ENCODE results near the gene CDON. TPM values are rescaled to one million over a fixed set of nuclear protein-coding genes. Genes with fewer than 3 reads are reported as not detected.

CDON gene
- total RNA-seq, 6 experiments from 2014 or later, result 1.3 to 2.0 (median 1.9) TPM

DNA sequence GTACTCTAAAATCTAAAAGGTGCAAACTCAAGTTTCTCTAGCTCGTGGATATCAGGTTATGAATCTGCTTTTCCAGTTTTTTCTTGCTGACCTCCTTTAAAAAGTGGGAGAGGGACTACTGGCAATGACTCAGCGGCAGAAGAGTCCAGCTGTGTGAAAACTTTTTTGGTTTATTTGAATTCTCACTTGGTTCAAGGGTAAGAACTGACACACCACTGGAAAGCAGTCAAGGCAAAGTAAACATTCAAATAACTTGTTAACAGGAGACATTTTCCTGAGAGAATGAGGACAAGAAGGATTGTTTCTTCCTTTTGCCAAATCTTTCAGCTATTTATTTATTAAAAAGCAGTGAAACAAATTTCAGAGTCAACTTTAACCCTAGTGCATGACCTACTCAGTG, 36.1 kb downstream of the CDON start:
- H3K27me3 Mint-ChIP-seq (ENCODE audit: insufficient read depth), result peaks cover 5% of the 10 kb centered on the region; the same call in 1 of the 2 replicates
- H3K27ac Mint-ChIP-seq, result no peak overlapping the region
- no peak overlapping the region for H3K4me3 Mint-ChIP-seq
- no peaks in the 10 kb centered on the region for H3K36me3 Mint-ChIP-seq (ENCODE audit: low read depth)
- no peaks in the 10 kb centered on the region for H3K4me1 Mint-ChIP-seq (ENCODE audit: low read depth)
- TF ChIP-seq, protein P1, sequence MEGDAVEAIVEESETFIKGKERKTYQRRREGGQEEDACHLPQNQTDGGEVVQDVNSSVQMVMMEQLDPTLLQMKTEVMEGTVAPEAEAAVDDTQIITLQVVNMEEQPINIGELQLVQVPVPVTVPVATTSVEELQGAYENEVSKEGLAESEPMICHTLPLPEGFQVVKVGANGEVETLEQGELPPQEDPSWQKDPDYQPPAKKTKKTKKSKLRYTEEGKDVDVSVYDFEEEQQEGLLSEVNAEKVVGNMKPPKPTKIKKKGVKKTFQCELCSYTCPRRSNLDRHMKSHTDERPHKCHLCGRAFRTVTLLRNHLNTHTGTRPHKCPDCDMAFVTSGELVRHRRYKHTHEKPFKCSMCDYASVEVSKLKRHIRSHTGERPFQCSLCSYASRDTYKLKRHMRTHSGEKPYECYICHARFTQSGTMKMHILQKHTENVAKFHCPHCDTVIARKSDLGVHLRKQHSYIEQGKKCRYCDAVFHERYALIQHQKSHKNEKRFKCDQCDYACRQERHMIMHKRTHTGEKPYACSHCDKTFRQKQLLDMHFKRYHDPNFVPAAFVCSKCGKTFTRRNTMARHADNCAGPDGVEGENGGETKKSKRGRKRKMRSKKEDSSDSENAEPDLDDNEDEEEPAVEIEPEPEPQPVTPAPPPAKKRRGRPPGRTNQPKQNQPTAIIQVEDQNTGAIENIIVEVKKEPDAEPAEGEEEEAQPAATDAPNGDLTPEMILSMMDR (IDR thresholded peaks at IDR 0.05), result no peak
- no peaks in the 10 kb centered on the region for H3K9me3 Mint-ChIP-seq
- DNase-seq, result no peak

DNA sequence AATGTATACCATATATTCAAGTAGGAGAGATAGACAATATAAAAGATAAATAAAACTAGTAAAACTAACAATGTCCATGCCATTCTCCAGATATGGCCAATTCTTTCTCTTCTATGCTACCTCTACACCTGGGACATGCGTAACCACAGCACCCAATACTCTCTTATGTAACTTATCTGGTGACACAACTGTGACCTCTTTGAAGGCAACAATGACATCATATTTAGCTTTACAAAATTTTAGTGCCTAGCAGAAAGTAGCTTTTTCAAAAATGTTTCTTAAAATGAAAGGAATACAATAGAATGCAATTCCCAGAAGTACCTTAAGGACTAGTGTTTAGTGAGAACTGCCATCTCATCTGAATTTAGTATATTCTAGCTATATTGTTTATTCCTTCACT, 36.8 kb downstream of the CDON start:
- peaks cover under 1% of the 10 kb centered on the region for H3K27me3 Mint-ChIP-seq (ENCODE audit: insufficient read depth)
- no peak overlapping the region for H3K4me3 Mint-ChIP-seq
- DNase-seq, result no peak
- no peaks in the 10 kb centered on the region for H3K9me3 Mint-ChIP-seq
- no peaks in the 10 kb centered on the region for H3K36me3 Mint-ChIP-seq (ENCODE audit: low read depth)
- no peaks in the 10 kb centered on the region for H3K4me1 Mint-ChIP-seq (ENCODE audit: low read depth)
- TF ChIP-seq, protein P1 (IDR thresholded peaks at IDR 0.05), result no peak
- no peak overlapping the region for H3K27ac Mint-ChIP-seq

DNA sequence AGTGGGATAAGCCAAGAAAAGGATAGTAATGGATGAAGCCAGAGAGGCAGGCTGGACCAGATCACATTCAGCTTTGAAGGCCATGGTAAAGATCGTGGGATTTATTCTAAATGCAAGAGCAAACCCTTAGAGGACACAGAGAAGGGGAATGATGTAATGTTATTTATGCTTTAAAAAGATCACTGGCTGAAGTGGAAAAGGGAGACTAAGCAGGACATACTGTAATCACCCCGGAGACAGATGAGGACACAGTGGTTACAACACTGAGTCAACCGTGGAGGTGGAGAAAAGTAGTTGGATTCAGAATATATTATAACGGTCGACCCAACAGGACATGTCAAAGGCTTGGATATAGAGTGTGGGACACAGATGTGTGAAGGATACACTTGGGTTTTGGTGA, 38.5 kb downstream of the CDON start:
- Mint-ChIP-seq H3K9me3 (no peaks in the 10 kb centered on the region), H3K4me1 (ENCODE audit: low read depth) (no peaks in the 10 kb centered on the region), H3K36me3 (ENCODE audit: low read depth) (no peaks in the 10 kb centered on the region), H3K27ac (no peak overlapping the region), H3K27me3 (ENCODE audit: insufficient read depth) (no peaks in the 10 kb centered on the region; the same call in none of the 2 replicates), H3K4me3 (no peak overlapping the region)
- DNase-seq, result no peak
- TF ChIP-seq, protein P1 (IDR thresholded peaks at IDR 0.05), result no peak

DNA sequence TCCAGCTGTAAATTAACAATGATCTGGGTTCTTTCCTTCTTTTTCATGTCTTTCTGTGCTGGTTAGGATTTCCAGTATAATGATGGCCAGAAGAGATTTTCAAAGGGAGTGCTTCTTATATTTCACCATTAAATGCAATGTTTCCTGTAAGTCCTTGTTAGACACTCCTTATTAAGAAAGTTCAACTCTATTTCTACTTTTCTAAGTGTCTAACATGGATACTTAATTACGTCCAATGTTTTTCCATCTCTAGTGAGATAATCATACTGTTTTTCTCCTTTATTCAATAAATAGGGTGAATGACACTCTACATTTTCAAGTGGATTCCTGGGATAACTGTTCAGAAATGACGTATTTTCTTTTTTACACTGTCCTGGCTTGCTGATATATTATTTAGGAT, 49.8 kb downstream of the CDON start:
- no peaks in the 10 kb centered on the region for H3K9me3 Mint-ChIP-seq
- no peaks in the 10 kb centered on the region; the same call in none of the 2 replicates for H3K27me3 Mint-ChIP-seq (ENCODE audit: insufficient read depth)
- no peak for DNase-seq
- no peaks in the 10 kb centered on the region; the same call in 1 of the 2 replicates for H3K4me1 Mint-ChIP-seq (ENCODE audit: low read depth)
- TF ChIP-seq, protein P1 (IDR thresholded peaks at IDR 0.05), result no peak
- no peak overlapping the region for H3K4me3 Mint-ChIP-seq
- H3K36me3 Mint-ChIP-seq (ENCODE audit: low read depth), result no peaks in the 10 kb centered on the region
- no peak overlapping the region for H3K27ac Mint-ChIP-seq

DNA sequence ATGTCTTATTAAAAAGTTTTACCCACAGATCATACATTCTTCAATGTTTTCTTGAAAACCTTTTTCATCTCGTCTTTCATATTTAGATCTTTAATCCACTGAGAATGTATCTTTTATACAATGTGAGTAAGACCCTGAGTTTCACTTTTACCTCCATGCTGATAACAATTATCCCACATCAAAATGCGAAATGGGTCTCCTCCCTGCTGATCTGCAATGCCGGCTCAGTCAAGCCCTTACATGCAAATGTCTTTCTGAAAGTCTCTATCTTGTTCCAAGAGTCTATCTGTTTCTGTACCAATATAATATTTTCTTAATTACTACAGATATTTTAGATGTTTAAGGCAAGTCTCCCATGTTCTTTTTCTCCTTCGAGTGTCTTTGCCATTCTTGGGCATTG, 50.9 kb downstream of the CDON start:
- H3K9me3 Mint-ChIP-seq, result no peaks in the 10 kb centered on the region
- no peaks in the 10 kb centered on the region for H3K36me3 Mint-ChIP-seq (ENCODE audit: low read depth)
- peaks cover 8% of the 10 kb centered on the region; the same call in 1 of the 2 replicates for H3K4me1 Mint-ChIP-seq (ENCODE audit: low read depth)
- DNase-seq, result no peak
- H3K4me3 Mint-ChIP-seq, result no peak overlapping the region
- no peak overlapping the region for H3K27ac Mint-ChIP-seq
- TF ChIP-seq, protein P1 (IDR thresholded peaks at IDR 0.05), result no peak
- no peaks in the 10 kb centered on the region; the same call in none of the 2 replicates for H3K27me3 Mint-ChIP-seq (ENCODE audit: insufficient read depth)

DNA sequence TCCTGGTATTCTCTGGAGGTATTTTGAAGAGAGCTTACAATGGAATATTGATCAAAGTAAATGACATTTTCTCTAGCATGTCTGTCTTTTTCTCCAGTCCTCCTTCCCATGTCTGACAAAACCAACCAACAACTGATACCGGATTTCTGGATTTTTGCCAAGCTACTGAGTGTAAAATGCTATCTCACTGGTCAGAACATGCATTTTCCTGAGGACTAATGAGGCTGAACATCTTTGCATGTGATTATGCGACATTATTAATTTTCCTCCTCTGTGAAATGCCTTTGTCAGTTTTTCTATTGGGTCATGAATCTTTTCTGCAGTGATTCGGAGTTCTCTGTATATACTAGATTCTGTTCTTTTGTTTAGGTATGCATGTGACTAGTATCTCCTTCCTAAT, 51.4 kb downstream of the CDON start:
- H3K36me3 Mint-ChIP-seq (ENCODE audit: low read depth), result no peaks in the 10 kb centered on the region
- peaks cover 8% of the 10 kb centered on the region; the same call in 1 of the 2 replicates for H3K4me1 Mint-ChIP-seq (ENCODE audit: low read depth)
- TF ChIP-seq, protein P1 (IDR thresholded peaks at IDR 0.05), result no peak
- no peaks in the 10 kb centered on the region for H3K9me3 Mint-ChIP-seq
- no peak overlapping the region for H3K4me3 Mint-ChIP-seq
- H3K27ac Mint-ChIP-seq, result no peak overlapping the region
- DNase-seq, result no peak
- no peaks in the 10 kb centered on the region; the same call in none of the 2 replicates for H3K27me3 Mint-ChIP-seq (ENCODE audit: insufficient read depth)

Measured in HFFc6 (cell line).